Activated CD8-positive, alpha-beta memory T cell treated with anti-CD3 and anti-CD28 coated beads for 24 hours (primary cell): ENCODE measurements around the gene MACROD2.
"Not testable (repeated sequence)": the region's sequence is repeated elsewhere in the genome, so short reads cannot be mapped to it uniquely, and the experiment has no call there.

Source experiments
- DNase-seq: peaks from one replicate; pipeline ENCODE4 v3.0.0-alpha.2; 2020

MACROD2 gene

DNA sequence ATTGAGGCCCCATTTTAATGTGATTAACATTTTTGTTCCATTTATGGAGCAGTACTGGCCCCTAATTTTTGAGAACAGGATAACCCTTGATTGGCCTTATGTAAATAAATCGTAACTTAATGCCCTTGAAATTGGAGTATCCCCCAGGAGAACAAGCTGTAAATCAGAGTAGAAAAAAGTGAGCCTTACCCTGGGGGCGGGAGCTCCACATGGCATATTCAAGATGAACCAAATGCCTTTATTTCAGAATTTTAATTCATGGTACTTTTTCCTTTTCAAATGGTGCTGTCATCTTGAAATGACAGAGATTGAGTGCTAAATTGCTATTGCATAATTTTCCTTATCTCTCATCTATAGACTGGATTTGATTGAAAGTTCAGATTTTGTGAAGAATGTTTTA lies 1151.6 kb downstream of the MACROD2 start:
- no peak for DNase-seq

GRCh38 chr20:15154070-15154469 lies 1158.8 kb downstream of the MACROD2 start:
- DNase-seq = no peak

GRCh38 chr20:15155848-15156401 lies 1160.6 kb downstream of the MACROD2 start:
- DNase-seq = no peak

DNA sequence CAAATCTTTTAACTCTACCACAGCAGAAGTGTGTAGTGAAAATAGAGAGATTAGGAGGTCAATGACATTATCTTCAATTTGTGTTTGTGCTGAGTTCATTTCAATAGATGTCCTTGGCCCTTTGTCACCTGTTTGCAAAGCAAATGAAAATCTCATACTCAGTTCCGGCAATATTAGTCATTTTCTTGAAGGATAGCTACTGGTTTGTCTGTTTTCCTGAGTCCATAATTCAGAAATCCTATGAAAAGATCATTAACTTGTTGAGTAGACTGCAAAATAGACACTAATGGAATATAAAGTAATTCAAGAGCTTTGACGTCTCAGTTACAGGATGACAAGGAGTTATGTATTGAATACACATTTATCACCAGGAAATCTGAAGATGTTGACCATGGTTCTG lies 1163.2 kb downstream of the MACROD2 start:
- no peak for DNase-seq

DNA sequence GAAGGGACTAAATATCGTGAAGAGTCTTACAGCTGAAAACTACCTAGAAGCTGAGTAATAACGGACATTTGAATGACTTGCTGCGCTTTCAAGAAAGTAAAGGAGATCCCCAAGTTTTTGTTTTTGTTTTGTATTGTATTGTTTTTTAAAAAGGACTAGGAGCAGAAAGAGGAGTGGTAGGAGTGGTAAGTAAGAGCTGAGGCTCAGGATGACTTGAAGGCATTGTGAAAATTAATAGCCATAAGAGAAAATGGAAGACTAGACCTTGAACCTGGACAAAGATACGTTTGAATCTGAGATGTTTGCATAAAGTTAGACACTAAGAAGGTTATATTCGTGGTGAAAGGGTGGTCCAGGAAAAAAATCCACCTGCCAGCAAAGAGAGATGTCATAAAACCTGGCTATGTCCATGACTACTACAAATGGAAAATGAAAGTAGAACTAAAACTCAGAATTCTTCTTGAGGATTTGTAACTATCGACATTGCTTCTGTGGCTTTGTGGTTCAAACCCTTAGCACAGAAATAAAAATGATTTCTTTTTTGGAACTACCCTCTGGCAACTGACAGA lies 1166.8 kb downstream of the MACROD2 start:
- DNase-seq = no peak

GRCh38 chr20:15163632-15164031 lies 1168.3 kb downstream of the MACROD2 start:
- DNase-seq = no peak

DNA sequence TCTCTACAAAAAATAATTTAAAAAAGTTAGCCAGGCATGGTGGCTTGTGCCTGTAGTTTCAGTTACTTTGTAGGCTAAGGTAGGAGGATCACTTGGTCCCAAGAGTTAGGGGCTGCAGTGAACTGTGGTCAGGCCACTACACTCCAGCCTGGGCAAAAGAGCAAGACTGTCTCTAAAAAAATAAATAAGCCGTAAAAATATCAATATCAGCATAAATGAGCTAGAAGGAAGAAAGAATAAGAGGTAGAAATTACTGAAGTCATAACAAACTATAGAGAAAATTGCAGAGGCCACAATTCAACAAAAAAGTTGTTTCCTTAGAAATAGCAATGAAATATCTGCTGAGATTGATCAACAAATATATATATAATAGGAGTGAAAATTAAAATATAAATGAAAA lies 1169.4 kb downstream of the MACROD2 start:
- DNase-seq = no peak

DNA sequence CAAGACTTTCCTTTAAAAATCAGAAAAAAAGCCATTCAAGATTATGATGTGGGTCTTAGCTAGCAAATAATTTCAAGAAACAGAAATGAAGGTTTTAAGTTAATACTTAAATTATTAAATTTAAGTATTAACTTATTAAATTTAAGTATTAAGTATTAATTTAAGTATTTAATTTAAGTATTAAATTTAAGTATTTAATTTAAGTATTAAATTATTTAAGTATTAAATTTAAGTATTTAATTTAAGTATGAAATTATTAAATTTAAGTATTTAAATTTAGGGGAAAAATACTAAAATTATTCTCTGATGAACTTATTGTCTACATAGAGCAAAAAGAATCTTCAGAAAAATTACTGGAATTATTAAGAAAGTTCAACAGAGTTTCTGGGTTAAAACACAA lies 1171.4 kb downstream of the MACROD2 start:
- DNase-seq = no peak

DNA sequence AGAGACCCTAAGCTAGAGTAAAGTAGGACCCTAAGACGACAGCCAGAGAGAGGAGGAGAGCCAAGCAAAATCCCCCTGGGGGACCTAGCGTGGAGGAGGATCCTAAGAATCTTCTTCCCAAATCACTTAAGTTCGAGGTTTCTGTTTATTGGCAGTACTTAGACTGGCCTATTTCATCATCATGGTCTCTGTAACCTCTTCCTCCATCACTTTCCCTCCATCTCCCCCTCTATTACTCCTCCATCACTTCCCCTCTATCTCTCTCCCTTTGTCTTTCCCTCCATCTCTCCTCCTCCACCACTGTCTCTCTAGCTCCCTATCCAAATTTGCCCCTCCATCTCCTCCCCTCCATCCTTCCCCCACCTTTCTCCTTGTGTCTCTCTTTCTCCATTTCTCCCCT lies 1175.7 kb downstream of the MACROD2 start:
- no peak for DNase-seq

DNA sequence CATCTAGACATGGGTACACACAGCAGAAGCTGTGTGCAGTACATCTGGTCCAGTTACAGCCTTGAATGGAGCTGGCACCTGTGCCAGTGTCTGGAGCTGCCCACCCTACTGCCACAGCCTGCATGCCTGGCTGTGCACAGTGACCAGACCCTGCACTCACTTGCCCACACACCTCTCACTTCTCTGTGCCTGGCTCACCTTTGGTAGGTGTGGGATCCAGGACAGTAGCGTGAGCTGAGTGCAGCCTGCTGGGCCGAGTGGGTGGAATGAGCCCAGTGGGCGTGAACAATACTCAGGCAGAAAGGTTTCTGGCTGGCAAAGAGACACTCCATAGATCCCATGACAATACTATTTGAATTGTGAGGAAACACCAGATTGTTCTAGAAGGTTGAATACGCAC lies 1181.6 kb downstream of the MACROD2 start:
- DNase-seq = no peak

GRCh38 chr20:15178581-15178980 lies 1183.3 kb downstream of the MACROD2 start:
- DNase-seq = no peak

- DNase-seq = no peak
Observed at GRCh38 chr20:15179381-15179780, 1184.1 kb downstream of the MACROD2 start.

DNA sequence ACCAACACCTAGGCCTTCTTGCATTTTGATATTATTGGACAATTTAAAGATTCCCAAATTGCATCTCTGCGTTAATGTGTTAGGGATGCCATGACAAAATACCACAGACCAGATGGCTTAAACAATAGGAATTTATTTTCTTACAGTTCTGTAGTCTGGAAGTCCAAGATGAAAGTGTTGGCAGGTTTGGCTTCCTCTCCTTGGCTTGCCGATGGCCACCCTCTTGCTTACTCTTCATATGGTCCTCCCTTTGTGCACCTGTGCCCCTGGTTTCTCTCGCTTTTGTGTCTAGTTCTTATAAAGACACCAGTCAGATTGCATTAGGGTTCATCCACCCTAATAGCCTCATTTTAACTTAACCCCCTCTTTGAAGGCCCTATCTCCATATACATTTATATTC lies 1184.5 kb downstream of the MACROD2 start:
- DNase-seq = no peak

DNA sequence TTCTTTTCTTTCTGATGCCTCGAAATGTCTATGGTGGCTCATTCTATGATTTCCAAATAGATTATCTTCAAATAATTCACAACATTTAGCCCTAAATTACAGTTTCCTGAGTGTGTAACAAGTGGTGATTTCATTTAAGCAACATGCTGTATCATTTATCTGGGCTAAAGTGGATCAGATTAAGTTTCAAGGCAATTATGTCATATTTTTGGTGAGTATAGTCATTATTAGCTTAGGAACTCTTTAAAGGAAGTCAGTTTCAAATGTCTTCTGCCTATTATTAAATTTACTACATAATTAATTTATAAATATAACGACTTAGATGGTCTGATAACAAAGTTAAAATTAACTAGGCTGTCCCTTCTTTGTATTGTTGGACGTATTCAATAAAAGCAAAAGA lies 1190.0 kb downstream of the MACROD2 start:
- DNase-seq = no peak

DNA sequence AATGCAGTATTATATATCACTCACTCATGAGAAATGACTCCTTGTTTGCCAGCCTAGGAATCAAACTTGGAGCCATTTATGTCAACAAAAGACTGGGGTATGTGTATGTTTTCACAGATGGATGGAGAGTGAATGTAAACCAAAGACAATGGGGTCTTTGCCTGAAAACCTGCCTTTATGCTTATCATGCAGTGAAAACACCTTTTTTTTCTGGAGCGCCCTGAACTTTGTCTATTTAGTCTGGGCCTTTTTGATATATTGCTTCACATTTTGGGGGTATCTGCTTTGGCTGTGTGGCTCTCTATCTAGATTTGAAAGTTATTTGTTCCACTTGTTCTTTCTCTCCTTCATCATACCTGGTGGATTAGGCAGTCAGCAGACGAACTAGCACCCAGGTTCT lies 1190.6 kb downstream of the MACROD2 start:
- no peak for DNase-seq

DNA sequence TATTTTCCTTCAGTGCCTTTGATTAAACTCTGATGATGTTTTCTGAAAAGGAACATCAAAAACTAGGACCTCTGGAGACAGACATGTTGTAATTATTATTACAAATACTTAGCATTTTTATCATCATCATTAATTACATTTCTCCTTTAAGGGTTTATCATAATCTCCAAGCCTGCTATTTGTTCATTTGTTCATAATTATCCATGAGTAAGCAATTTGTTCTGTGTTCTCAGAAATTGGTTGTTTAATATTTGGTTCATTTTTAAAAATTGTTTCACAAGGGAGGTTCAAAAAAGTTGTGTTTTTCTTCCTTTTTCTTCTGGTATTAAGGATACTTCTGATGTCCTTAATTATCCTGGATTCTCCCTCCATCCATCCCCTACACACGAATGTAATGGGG lies 1192.3 kb downstream of the MACROD2 start:
- no peak for DNase-seq

DNA sequence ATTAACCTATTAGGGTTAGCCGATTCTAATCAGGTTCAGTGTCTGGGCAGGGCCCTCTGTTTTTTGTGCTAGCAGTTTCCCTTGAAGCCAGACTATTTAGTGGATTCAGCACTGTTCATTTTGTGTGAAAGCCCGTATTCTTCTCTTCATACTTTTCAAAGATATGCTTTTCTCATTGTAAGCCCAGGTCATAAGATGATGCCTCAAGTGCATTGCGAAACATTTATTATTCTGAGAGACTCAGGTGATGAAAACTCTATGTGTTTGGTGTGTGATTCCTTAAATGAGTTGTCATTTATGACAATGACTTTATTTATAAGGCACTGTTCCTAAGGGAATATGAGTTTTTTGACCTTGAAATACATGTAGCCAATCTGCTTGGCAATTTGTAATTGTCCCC lies 1193.1 kb downstream of the MACROD2 start:
- DNase-seq = no peak

DNA sequence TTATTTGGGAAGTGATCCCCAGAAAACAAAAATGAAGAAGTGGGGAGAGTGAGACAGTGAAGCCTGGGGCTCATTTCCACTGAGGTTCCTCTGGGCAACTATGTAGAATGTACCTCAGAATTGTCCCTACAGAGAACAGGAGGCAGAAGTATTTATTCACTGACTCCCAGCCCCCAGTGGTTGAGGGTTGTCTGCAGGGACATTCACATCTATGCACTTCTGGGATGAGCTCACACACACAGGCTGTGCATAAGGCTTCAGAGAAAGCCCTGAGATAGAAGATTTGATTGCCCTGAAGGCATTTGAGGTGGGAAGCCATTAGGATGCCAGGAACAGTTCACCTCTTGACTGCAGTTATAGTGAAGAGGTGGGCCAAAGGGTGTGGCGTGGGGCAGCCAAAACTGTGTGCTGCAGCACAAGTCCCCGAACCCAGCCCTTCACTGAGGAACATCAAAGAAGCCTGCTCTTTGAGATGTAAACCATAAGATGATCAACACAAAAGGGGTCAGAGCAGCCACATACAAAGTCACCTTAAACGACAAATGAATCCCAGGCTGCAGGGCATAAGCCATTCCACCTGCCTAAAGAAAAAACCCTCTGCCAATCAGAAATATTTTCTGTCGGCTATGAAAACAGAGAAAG lies 1195.9 kb downstream of the MACROD2 start:
- DNase-seq = no peak

DNA sequence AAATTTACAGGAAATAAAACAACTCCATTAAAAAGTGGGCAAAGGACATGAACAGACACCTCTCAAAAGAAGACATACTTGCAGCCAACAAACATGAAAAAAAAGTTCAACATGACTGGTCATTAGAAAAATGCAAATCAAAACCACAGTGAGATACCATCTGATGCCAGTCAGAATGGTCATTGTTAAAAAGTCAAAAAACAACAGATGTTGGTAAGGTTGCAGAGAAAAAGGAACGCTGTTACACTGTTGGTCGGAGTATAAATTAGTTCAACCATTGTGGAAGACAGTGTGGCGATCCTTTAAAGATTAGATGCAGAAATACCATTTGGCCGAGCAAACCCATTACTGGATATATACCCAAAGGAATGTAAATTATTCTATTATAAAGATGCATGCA lies 1200.1 kb downstream of the MACROD2 start:
- no peak for DNase-seq

- DNase-seq = no peak
Observed at GRCh38 chr20:15196547-15197255, 1201.4 kb downstream of the MACROD2 start.

DNA sequence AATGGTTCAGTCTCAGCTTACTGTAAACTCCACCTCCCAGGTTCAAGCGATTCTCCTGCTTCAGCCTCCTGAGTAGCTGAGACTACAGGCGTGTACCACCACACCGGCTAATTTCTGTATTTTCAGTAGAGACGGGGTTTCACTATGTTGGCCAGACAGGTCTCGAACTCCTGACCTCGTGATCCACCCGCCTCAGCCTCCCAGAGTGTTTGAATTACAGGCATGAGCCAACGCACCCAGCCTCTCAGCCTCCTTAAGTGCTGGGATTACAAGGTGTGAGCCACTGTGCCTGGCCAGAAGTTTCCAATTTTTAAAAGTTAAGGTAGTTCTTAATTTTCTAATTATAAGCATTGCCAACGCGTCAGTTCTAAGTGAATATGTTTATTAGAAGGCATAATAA lies 1202.7 kb downstream of the MACROD2 start:
- not testable (repeated sequence) for DNase-seq

- DNase-seq = no peak
Observed at GRCh38 chr20:15199698-15200097, 1204.4 kb downstream of the MACROD2 start.

- no peak for DNase-seq
Observed at GRCh38 chr20:15200147-15200565, 1204.8 kb downstream of the MACROD2 start.

DNA sequence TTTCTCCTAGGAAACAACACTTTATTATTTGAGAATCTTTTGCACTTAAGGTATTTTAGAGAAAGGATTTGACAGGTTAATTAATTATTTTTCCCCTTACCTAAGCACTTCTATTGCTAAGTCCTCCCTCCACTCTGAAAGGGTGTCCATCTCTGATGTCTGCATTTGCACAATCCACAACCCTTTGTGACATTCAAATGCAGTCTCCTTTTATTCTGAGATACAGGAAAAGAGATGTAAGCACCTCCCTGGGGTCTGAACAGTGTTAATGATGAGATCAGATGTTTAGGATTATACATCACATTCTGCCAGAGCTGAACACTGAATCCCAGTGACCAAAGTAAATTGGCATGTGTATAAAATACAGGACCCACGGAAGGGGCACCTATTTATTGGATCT lies 1206.3 kb downstream of the MACROD2 start:
- DNase-seq = no peak
